ENCODE measurements around the gene NUDT3.

DNA sequence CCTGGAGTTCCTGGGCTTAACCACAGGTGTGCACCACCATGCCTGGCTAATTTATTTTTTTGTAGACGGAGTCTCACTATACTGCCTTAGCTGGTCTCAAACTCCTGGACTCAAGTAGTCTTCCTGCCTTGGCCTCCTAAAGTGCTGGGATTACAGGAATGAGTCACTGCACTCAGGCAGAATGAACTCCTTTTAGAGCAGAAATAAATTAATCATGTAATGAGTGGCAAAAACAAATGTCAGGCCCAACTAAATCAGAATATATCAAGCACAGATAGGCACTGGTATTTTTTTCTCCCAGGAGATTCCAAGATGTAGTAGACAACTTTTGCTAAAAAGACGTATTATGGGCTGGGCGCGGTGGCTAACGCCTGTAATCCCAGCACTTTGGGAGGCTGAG lies 30.8 kb upstream of the NUDT3 start:
- TF ChIP-seq, protein P1, sequence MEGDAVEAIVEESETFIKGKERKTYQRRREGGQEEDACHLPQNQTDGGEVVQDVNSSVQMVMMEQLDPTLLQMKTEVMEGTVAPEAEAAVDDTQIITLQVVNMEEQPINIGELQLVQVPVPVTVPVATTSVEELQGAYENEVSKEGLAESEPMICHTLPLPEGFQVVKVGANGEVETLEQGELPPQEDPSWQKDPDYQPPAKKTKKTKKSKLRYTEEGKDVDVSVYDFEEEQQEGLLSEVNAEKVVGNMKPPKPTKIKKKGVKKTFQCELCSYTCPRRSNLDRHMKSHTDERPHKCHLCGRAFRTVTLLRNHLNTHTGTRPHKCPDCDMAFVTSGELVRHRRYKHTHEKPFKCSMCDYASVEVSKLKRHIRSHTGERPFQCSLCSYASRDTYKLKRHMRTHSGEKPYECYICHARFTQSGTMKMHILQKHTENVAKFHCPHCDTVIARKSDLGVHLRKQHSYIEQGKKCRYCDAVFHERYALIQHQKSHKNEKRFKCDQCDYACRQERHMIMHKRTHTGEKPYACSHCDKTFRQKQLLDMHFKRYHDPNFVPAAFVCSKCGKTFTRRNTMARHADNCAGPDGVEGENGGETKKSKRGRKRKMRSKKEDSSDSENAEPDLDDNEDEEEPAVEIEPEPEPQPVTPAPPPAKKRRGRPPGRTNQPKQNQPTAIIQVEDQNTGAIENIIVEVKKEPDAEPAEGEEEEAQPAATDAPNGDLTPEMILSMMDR (IDR thresholded peaks at IDR 0.05), result no peak
- no peak for TF ChIP-seq ZFX (IDR thresholded peaks at IDR 0.05; ENCODE audit: borderline replicate concordance)

Data from 22Rv1 (cell line).